Measurements from ENCODE around the gene STAMBP. TPM values are rescaled to one million over a fixed set of nuclear protein-coding genes. Genes with fewer than 3 reads are reported as not detected.
"Not testable (repeated sequence)": the region's sequence is repeated elsewhere in the genome, so short reads cannot be mapped to it uniquely, and the experiment has no call there.

STAMBP gene
- total and polyA plus RNA-seq, 3 experiments from 2014 or later, result 47.8 to 71.9 (median 71.7) TPM

GRCh38 chr2:73877071-73877802 lies 48.5 kb downstream of the STAMBP start:
- Mint-ChIP-seq H3K27me3 (peaks cover 3 to 8% of the 10 kb centered on the region in 2 donors), H3K9me3 (no peaks in the 10 kb centered on the region)
- CTCF ChIA-PET, result no interaction called here

GRCh38 chr2:73877984-73878383 lies 49.2 kb downstream of the STAMBP start:
- CTCF ChIA-PET; H3K36me3 ChIP-seq (ENCODE audit: insufficient read depth, low read length); H3K4me1 ChIP-seq (ENCODE audit: insufficient read depth, low read length); H3K27me3 ChIP-seq (ENCODE audit: insufficient read depth, low read length, poor library complexity, severe bottlenecking); H3K4me1 Mint-ChIP-seq; POLR2A ChIA-PET; H3K9me3 Mint-ChIP-seq; H3K4me3 ChIP-seq (ENCODE audit: low read length); H3K27ac ChIP-seq (ENCODE audit: low read depth, low read length); H3K9me3 ChIP-seq (ENCODE audit: low read length); H3K4me3 Mint-ChIP-seq; H3K27ac Mint-ChIP-seq; H3K36me3 Mint-ChIP-seq; DNase-seq: not testable (repeated sequence)
- peaks cover 3 to 12% of the 10 kb centered on the region in 2 donors for H3K27me3 Mint-ChIP-seq

More at GRCh38 chr2:73877071-73877802, 48.5 kb downstream of the STAMBP start:
- Histone ChIP-seq H3K36me3 (ENCODE audit: insufficient read depth, low read length) (no peaks in the 10 kb centered on the region), H3K27ac (ENCODE audit: low read depth, low read length) (no peak overlapping the region), H3K9me3 (ENCODE audit: low read length) (no peaks in the 10 kb centered on the region), H3K27me3 (ENCODE audit: insufficient read depth, low read length, poor library complexity, severe bottlenecking) (no peaks in the 10 kb centered on the region), H3K4me1 (ENCODE audit: insufficient read depth, low read length) (no peaks in the 10 kb centered on the region), H3K4me3 (ENCODE audit: low read length) (no peak overlapping the region)
- Mint-ChIP-seq H3K27ac (no peak overlapping the region), H3K4me3 (no peak overlapping the region), H3K36me3 (peaks cover 0 to 2% (median 0%) of the 10 kb centered on the region in 3 donors), H3K4me1 (no peaks in the 10 kb centered on the region)
- DNase-seq, result no peak
- POLR2A ChIA-PET, result no interaction called here

GRCh38 chr2:73885406-73885805 lies 56.6 kb downstream of the STAMBP start:
- Histone ChIP-seq H3K9me3 (ENCODE audit: low read length) (no peaks in the 10 kb centered on the region), H3K4me1 (ENCODE audit: insufficient read depth, low read length) (no peaks in the 10 kb centered on the region), H3K4me3 (ENCODE audit: low read length) (no peak overlapping the region), H3K27ac (ENCODE audit: low read depth, low read length) (no peak overlapping the region), H3K36me3 (ENCODE audit: insufficient read depth, low read length) (no peaks in the 10 kb centered on the region), H3K27me3 (ENCODE audit: insufficient read depth, low read length, poor library complexity, severe bottlenecking) (no peaks in the 10 kb centered on the region)
- Mint-ChIP-seq H3K4me3 (no peak overlapping the region), H3K27ac (no peak overlapping the region), H3K4me1 (peaks cover 3% of the 10 kb centered on the region in 3 donors), H3K36me3 (no peaks in the 10 kb centered on the region), H3K9me3 (no peaks in the 10 kb centered on the region), H3K27me3 (peaks cover 11 to 30% of the 10 kb centered on the region in 2 donors)
- no peak for DNase-seq
- ChIA-PET CTCF (interaction anchor here (1.2 kb wide), 1 partner anchor 11 kb away, joined by 3 read pairs; no protein-coding TSS in a partner anchor), POLR2A (interaction anchor here (1.0 kb wide), 1 partner anchor 49 kb away, joined by 3 read pairs; no protein-coding TSS in a partner anchor)

- POLR2A ChIA-PET, result no interaction called here
- H3K4me3 ChIP-seq (ENCODE audit: low read length), result no peak overlapping the region
- H3K9me3 ChIP-seq (ENCODE audit: low read length), result no peaks in the 10 kb centered on the region
- peaks cover 8 to 27% of the 10 kb centered on the region in 2 donors for H3K27me3 Mint-ChIP-seq
- no peaks in the 10 kb centered on the region for H3K27me3 ChIP-seq (ENCODE audit: insufficient read depth, low read length, poor library complexity, severe bottlenecking)
- H3K36me3 ChIP-seq (ENCODE audit: insufficient read depth, low read length), result no peaks in the 10 kb centered on the region
- no peaks in the 10 kb centered on the region for H3K36me3 Mint-ChIP-seq
- no peak for DNase-seq
- no peaks in the 10 kb centered on the region for H3K9me3 Mint-ChIP-seq
- peak overlapping the region in 2 of 8 donors; percentile 13 to 15 for H3K27ac Mint-ChIP-seq
- peaks cover 3% of the 10 kb centered on the region in 3 donors for H3K4me1 Mint-ChIP-seq
- CTCF ChIA-PET, result no interaction called here
- H3K27ac ChIP-seq (ENCODE audit: low read depth, low read length), result no peak overlapping the region
- H3K4me3 Mint-ChIP-seq, result no peak overlapping the region
- no peaks in the 10 kb centered on the region for H3K4me1 ChIP-seq (ENCODE audit: insufficient read depth, low read length)
These were observed 57.6 kb downstream of the STAMBP start for GRCh38 chr2:73886357-73886756.

GRCh38 chr2:73887596-73888353 lies 59.0 kb downstream of the STAMBP start:
- H3K27ac Mint-ChIP-seq, result peak overlapping the region in 1 of 8 donors; percentile 78
- H3K4me1 Mint-ChIP-seq, POLR2A ChIA-PET: not testable (repeated sequence)

GRCh38 chr2:73888388-73888787 lies 59.6 kb downstream of the STAMBP start:
- Mint-ChIP-seq H3K36me3 (no peaks in the 10 kb centered on the region), H3K4me1 (peaks cover 3% of the 10 kb centered on the region in 3 donors), H3K27me3 (peaks cover 8 to 15% of the 10 kb centered on the region in 2 donors), H3K4me3 (no peak overlapping the region), H3K27ac (peak overlapping the region in 1 of 8 donors; percentile 47), H3K9me3 (no peaks in the 10 kb centered on the region)
- DNase-seq, result no peak
- Histone ChIP-seq H3K4me1 (ENCODE audit: insufficient read depth, low read length) (no peaks in the 10 kb centered on the region), H3K9me3 (ENCODE audit: low read length) (no peaks in the 10 kb centered on the region), H3K27ac (ENCODE audit: low read depth, low read length) (no peak overlapping the region), H3K36me3 (ENCODE audit: insufficient read depth, low read length) (no peaks in the 10 kb centered on the region), H3K27me3 (ENCODE audit: insufficient read depth, low read length, poor library complexity, severe bottlenecking) (no peaks in the 10 kb centered on the region), H3K4me3 (ENCODE audit: low read length) (no peak overlapping the region)
- CTCF ChIA-PET, result no interaction called here
- POLR2A ChIA-PET, result no interaction called here

More at GRCh38 chr2:73887596-73888353, 59.0 kb downstream of the STAMBP start:
- CTCF ChIA-PET; H3K27me3 ChIP-seq (ENCODE audit: insufficient read depth, low read length, poor library complexity, severe bottlenecking); H3K9me3 Mint-ChIP-seq; H3K36me3 Mint-ChIP-seq; H3K4me3 Mint-ChIP-seq; H3K4me1 ChIP-seq (ENCODE audit: insufficient read depth, low read length); H3K4me3 ChIP-seq (ENCODE audit: low read length); H3K27ac ChIP-seq (ENCODE audit: low read depth, low read length); H3K36me3 ChIP-seq (ENCODE audit: insufficient read depth, low read length); H3K9me3 ChIP-seq (ENCODE audit: low read length); DNase-seq: not testable (repeated sequence)
- H3K27me3 Mint-ChIP-seq, result peaks cover 8 to 19% of the 10 kb centered on the region in 2 donors

- Histone ChIP-seq H3K27ac (ENCODE audit: low read depth, low read length) (no peak overlapping the region), H3K4me1 (ENCODE audit: insufficient read depth, low read length) (no peaks in the 10 kb centered on the region), H3K9me3 (ENCODE audit: low read length) (no peaks in the 10 kb centered on the region), H3K27me3 (ENCODE audit: insufficient read depth, low read length, poor library complexity, severe bottlenecking) (no peaks in the 10 kb centered on the region), H3K36me3 (ENCODE audit: insufficient read depth, low read length) (no peaks in the 10 kb centered on the region), H3K4me3 (ENCODE audit: low read length) (no peak overlapping the region)
- H3K9me3 Mint-ChIP-seq, result no peaks in the 10 kb centered on the region
- H3K36me3 Mint-ChIP-seq, result no peaks in the 10 kb centered on the region
- POLR2A ChIA-PET, result no interaction called here
- no peak overlapping the region for H3K4me3 Mint-ChIP-seq
- peaks cover 3 to 4% (median 3%) of the 10 kb centered on the region in 3 donors for H3K4me1 Mint-ChIP-seq
- peaks cover 8 to 12% of the 10 kb centered on the region in 2 donors for H3K27me3 Mint-ChIP-seq
- DNase-seq, result no peak
- CTCF ChIA-PET, result no interaction called here
- H3K27ac Mint-ChIP-seq, result no peak overlapping the region
These were observed 60.4 kb downstream of the STAMBP start for GRCh38 chr2:73889206-73889605.

- no peaks in the 10 kb centered on the region for H3K27me3 ChIP-seq (ENCODE audit: insufficient read depth, low read length, poor library complexity, severe bottlenecking)
- H3K27ac Mint-ChIP-seq, result no peak overlapping the region
- H3K4me3 ChIP-seq (ENCODE audit: low read length), result no peak overlapping the region
- no peaks in the 10 kb centered on the region for H3K4me1 ChIP-seq (ENCODE audit: insufficient read depth, low read length)
- POLR2A ChIA-PET, result no interaction called here
- no peak overlapping the region for H3K4me3 Mint-ChIP-seq
- no peaks in the 10 kb centered on the region for H3K36me3 Mint-ChIP-seq
- no peaks in the 10 kb centered on the region for H3K9me3 Mint-ChIP-seq
- no peaks in the 10 kb centered on the region for H3K36me3 ChIP-seq (ENCODE audit: insufficient read depth, low read length)
- CTCF ChIA-PET, result no interaction called here
- peaks cover 3 to 12% (median 8%) of the 10 kb centered on the region in 3 donors for H3K4me1 Mint-ChIP-seq
- peaks cover 8 to 9% of the 10 kb centered on the region in 2 donors for H3K27me3 Mint-ChIP-seq
- DNase-seq, result no peak
- H3K9me3 ChIP-seq (ENCODE audit: low read length), result no peaks in the 10 kb centered on the region
- H3K27ac ChIP-seq (ENCODE audit: low read depth, low read length), result no peak overlapping the region
These were observed 61.7 kb downstream of the STAMBP start for GRCh38 chr2:73890301-73891092.

Data from CD8-positive, alpha-beta memory T cell (primary cell).